ENCODE measurements around the gene CCDC185. TPM values are rescaled to one million over a fixed set of nuclear protein-coding genes. Genes with fewer than 3 reads are reported as not detected.
"Not testable (repeated sequence)": the region's sequence is repeated elsewhere in the genome, so short reads cannot be mapped to it uniquely, and the experiment has no call there.

CCDC185 gene
- total RNA-seq, 2 experiments from 2014 or later, result not detected

- Mint-ChIP-seq H3K36me3 (ENCODE audit: low read depth) (no peaks in the 10 kb centered on the region), H3K9me3 (peaks cover 1% of the 10 kb centered on the region), H3K27me3 (ENCODE audit: low read depth) (peaks cover 10% of the 10 kb centered on the region), H3K4me3 (peak overlapping the region; percentile 89), H3K27ac (no peak overlapping the region), H3K4me1 (ENCODE audit: low read depth) (peaks cover 18% of the 10 kb centered on the region)
- intact Hi-C loops (cut with micrococcal nuclease), result loop anchor here (5.0 kb wide), 2 partner anchors 131 to 319 kb away; no protein-coding TSS in a partner anchor
- peak; percentile 36 for DNase-seq
- CTCF ChIA-PET, result interaction anchor here (0.6 to 2.6 kb wide), 4 partner anchors 220 to 240 kb away, joined by 5 to 18 read pairs (median 8); no protein-coding TSS in a partner anchor
These were observed 30.0 kb upstream of the CCDC185 start for GRCh38 chr1:223363057-223363855.

- intact Hi-C loops (cut with micrococcal nuclease), result loop anchor here (1.0 to 5.0 kb wide), 4 partner anchors 119 to 318 kb away; partner anchors contain the start of gene TLR5
- Mint-ChIP-seq H3K27ac (no peak within 1 kb of the TSS), H3K4me3 (peak within 1 kb of the TSS; percentile 89), H3K4me1 (ENCODE audit: low read depth) (peaks cover 18% of the 10 kb centered on the region), H3K27me3 (ENCODE audit: low read depth) (peaks cover 10% of the 10 kb centered on the region), H3K36me3 (ENCODE audit: low read depth) (no peaks in the 10 kb centered on the region), H3K9me3 (peaks cover 1% of the 10 kb centered on the region)
- CTCF ChIA-PET, result interaction anchor here (0.6 to 2.6 kb wide), 7 partner anchors 23 to 476 kb away, joined by 3 to 18 read pairs (median 5); no protein-coding TSS in a partner anchor
- DNase-seq, result peak; percentile 77
These were observed 29.1 kb upstream of the CCDC185 start, which contains the start of gene SUSD4 for GRCh38 chr1:223363856-223364684. TSS of gene SUSD4 (minus strand) at chr1:223364176. CDS start at chr1:223363425, 751 bp downstream.

GRCh38 chr1:223364685-223365382 lies 28.4 kb upstream of the CCDC185 start:
- Mint-ChIP-seq H3K9me3 (peaks cover 1% of the 10 kb centered on the region), H3K36me3 (ENCODE audit: low read depth) (no peaks in the 10 kb centered on the region), H3K4me3 (peak overlapping the region; percentile 71), H3K27me3 (ENCODE audit: low read depth) (peaks cover 10% of the 10 kb centered on the region), H3K4me1 (ENCODE audit: low read depth) (peaks cover 18% of the 10 kb centered on the region), H3K27ac (no peak overlapping the region)
- DNase-seq, result peak; percentile 16
- intact Hi-C loops (cut with micrococcal nuclease), result loop anchor here (1.0 to 5.0 kb wide), 4 partner anchors 120 to 317 kb away; partner anchors contain the start of gene TLR5
- CTCF ChIA-PET, result interaction anchor here (1.2 to 2.6 kb wide), 6 partner anchors 24 to 241 kb away, joined by 3 to 18 read pairs (median 6); no protein-coding TSS in a partner anchor

GRCh38 chr1:223374064-223374610 lies 19.1 kb upstream of the CCDC185 start:
- no peak overlapping the region for H3K4me3 Mint-ChIP-seq
- CTCF ChIA-PET, result no interaction called here
- H3K9me3 Mint-ChIP-seq, result peaks cover 12% of the 10 kb centered on the region
- no peak for DNase-seq
- intact Hi-C loops (cut with micrococcal nuclease), result no loop called here
- peaks cover 3% of the 10 kb centered on the region for H3K27me3 Mint-ChIP-seq (ENCODE audit: low read depth)
- H3K27ac Mint-ChIP-seq, result no peak overlapping the region
- H3K36me3 Mint-ChIP-seq (ENCODE audit: low read depth), result peaks cover 1% of the 10 kb centered on the region
- H3K4me1 Mint-ChIP-seq (ENCODE audit: low read depth), result peaks cover 3% of the 10 kb centered on the region

GRCh38 chr1:223378754-223379153 lies 14.5 kb upstream of the CCDC185 start:
- H3K9me3 Mint-ChIP-seq, result peaks cover 10% of the 10 kb centered on the region
- H3K27me3 Mint-ChIP-seq (ENCODE audit: low read depth), result no peaks in the 10 kb centered on the region
- H3K27ac Mint-ChIP-seq, result no peak overlapping the region
- no peaks in the 10 kb centered on the region for H3K4me1 Mint-ChIP-seq (ENCODE audit: low read depth)
- DNase-seq, result no peak
- intact Hi-C loops (cut with micrococcal nuclease), result no loop called here
- peaks cover 1% of the 10 kb centered on the region for H3K36me3 Mint-ChIP-seq (ENCODE audit: low read depth)
- CTCF ChIA-PET, result interaction anchor here (1.3 kb wide), 1 partner anchor 256 kb away, joined by 3 read pairs; no protein-coding TSS in a partner anchor
- H3K4me3 Mint-ChIP-seq, result no peak overlapping the region

GRCh38 chr1:223386013-223386412 lies 7.2 kb upstream of the CCDC185 start:
- Mint-ChIP-seq H3K4me3 (no peak overlapping the region), H3K4me1 (ENCODE audit: low read depth) (no peaks in the 10 kb centered on the region), H3K27ac (no peak overlapping the region), H3K9me3 (no peaks in the 10 kb centered on the region), H3K27me3 (ENCODE audit: low read depth) (peaks cover 7% of the 10 kb centered on the region), H3K36me3 (ENCODE audit: low read depth) (no peaks in the 10 kb centered on the region)
- no peak for DNase-seq
- CTCF ChIA-PET, result no interaction called here
- intact Hi-C loops (cut with micrococcal nuclease), result no loop called here

GRCh38 chr1:223390618-223391017 lies 2.6 kb upstream of the CCDC185 start:
- no peak overlapping the region for H3K27ac Mint-ChIP-seq
- no peaks in the 10 kb centered on the region for H3K4me1 Mint-ChIP-seq (ENCODE audit: low read depth)
- peaks cover 29% of the 10 kb centered on the region for H3K27me3 Mint-ChIP-seq (ENCODE audit: low read depth)
- no peaks in the 10 kb centered on the region for H3K36me3 Mint-ChIP-seq (ENCODE audit: low read depth)
- H3K4me3 Mint-ChIP-seq, result no peak overlapping the region
- CTCF ChIA-PET, result no interaction called here
- DNase-seq, result no peak
- intact Hi-C loops (cut with micrococcal nuclease), result no loop called here
- no peaks in the 10 kb centered on the region for H3K9me3 Mint-ChIP-seq

- H3K27ac Mint-ChIP-seq, result no peak overlapping the region
- H3K4me1 Mint-ChIP-seq (ENCODE audit: low read depth), result no peaks in the 10 kb centered on the region
- no peaks in the 10 kb centered on the region for H3K36me3 Mint-ChIP-seq (ENCODE audit: low read depth)
- DNase-seq, result no peak
- peaks cover 29% of the 10 kb centered on the region for H3K27me3 Mint-ChIP-seq (ENCODE audit: low read depth)
- no peak overlapping the region for H3K4me3 Mint-ChIP-seq
- intact Hi-C loops (cut with micrococcal nuclease), result no loop called here
- CTCF ChIA-PET, result no interaction called here
- no peaks in the 10 kb centered on the region for H3K9me3 Mint-ChIP-seq
These were observed 1.0 kb downstream of the CCDC185 start for GRCh38 chr1:223394242-223394641.

GRCh38 chr1:223394706-223395105 lies 1.5 kb downstream of the CCDC185 start:
- H3K27me3 Mint-ChIP-seq (ENCODE audit: low read depth), result peaks cover 29% of the 10 kb centered on the region
- intact Hi-C loops (cut with micrococcal nuclease), result no loop called here
- peaks cover 2% of the 10 kb centered on the region for H3K9me3 Mint-ChIP-seq
- H3K36me3 Mint-ChIP-seq (ENCODE audit: low read depth), result no peaks in the 10 kb centered on the region
- CTCF ChIA-PET, result no interaction called here
- no peak overlapping the region for H3K27ac Mint-ChIP-seq
- no peaks in the 10 kb centered on the region for H3K4me1 Mint-ChIP-seq (ENCODE audit: low read depth)
- no peak overlapping the region for H3K4me3 Mint-ChIP-seq
- DNase-seq, result no peak

GRCh38 chr1:223399393-223399792 lies 6.2 kb downstream of the CCDC185 start:
- H3K4me1 Mint-ChIP-seq (ENCODE audit: low read depth), result peaks cover 21% of the 10 kb centered on the region
- DNase-seq; H3K36me3 Mint-ChIP-seq (ENCODE audit: low read depth); H3K9me3 Mint-ChIP-seq; intact Hi-C loops (cut with micrococcal nuclease); CTCF ChIA-PET; H3K27me3 Mint-ChIP-seq (ENCODE audit: low read depth); H3K27ac Mint-ChIP-seq; H3K4me3 Mint-ChIP-seq: not testable (repeated sequence)

- CTCF ChIA-PET, result no interaction called here
- Mint-ChIP-seq H3K27me3 (ENCODE audit: low read depth) (no peaks in the 10 kb centered on the region), H3K36me3 (ENCODE audit: low read depth) (no peaks in the 10 kb centered on the region), H3K27ac (no peak overlapping the region), H3K4me1 (ENCODE audit: low read depth) (peaks cover 26% of the 10 kb centered on the region), H3K9me3 (peaks cover 4% of the 10 kb centered on the region), H3K4me3 (no peak overlapping the region)
- peak; percentile 26 for DNase-seq
- intact Hi-C loops (cut with micrococcal nuclease), result loop anchor here (5.0 kb wide), 1 partner anchor 115 kb away; no protein-coding TSS in a partner anchor
These were observed 8.9 kb downstream of the CCDC185 start for GRCh38 chr1:223401873-223402789.
